Stimulated activated CD4-positive, alpha-beta T cell treated with anti-CD3 and anti-CD28 coated beads, Interleukin-2, amount 100 ng/mL, for 48 hours (primary cell): ENCODE measurements around the gene NKAIN1.
A peak's percentile ranks its signal among the peaks of the same experiment; 100 is the strongest.
"Not testable (repeated sequence)": the region's sequence is repeated elsewhere in the genome, so short reads cannot be mapped to it uniquely, and the experiment has no call there.

ENCODE experiments used
- DNase-seq, 2 donors: peaks; one replicate each; pipeline ENCODE4 v3.0.0-alpha.2; 2020

The NKAIN1 gene

DNA sequence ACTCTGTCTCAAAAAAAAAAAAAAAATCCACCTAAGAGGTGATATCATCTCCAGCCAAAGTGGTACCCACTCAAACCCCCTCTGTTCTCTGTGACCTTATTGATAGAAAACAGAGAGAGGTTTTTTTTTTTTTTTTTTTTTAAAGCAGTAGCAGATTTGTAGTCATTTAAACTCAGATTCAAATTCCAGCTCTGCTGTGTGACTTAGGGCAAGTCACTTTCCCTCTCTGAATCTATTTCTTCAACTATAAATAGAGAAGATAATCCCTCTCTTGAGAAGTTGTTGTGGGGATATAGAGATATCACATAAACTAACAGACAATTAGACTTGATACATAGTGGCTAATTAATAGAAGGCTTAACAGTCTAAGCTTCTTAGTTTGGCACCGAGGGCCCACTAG is 48.4 kb downstream of the NKAIN1 start:
- no peak for DNase-seq

- no peak for DNase-seq
Observed at GRCh38 chr1:31189696-31190674, 49.7 kb downstream of the NKAIN1 start.

DNA sequence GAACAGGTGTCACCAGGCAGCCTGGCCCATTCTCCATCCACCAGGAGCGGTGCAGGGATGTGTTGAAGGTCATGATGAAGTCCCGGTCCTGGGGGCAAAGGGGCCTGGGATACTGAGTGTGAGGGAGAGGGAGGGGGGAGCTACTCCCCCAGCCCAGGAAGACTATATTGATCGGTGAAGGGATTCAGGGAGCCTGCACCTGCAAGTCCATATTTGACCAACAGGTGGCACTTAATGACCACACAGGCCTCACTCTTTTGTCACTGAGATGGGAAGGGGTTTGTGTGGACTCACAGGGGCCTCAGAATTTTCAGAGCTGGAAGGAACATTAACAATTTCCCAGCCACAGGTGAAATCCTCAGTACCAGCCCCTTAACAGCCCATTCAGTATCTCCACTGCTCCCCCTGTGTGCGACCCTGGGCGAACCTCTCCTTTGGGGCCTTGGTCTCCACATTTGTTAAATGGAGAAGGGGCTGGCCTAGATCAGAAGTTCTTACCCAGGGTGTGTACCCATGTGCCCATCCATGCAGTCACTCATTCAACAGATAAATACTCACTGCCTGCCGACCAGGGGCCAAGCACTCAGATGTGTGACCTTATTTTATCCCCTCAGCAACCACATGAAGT is 55.6 kb downstream of the NKAIN1 start:
- DNase-seq = peak; percentile 40

- no peak for DNase-seq
Observed at GRCh38 chr1:31183126-31183525, 56.6 kb downstream of the NKAIN1 start.

DNA sequence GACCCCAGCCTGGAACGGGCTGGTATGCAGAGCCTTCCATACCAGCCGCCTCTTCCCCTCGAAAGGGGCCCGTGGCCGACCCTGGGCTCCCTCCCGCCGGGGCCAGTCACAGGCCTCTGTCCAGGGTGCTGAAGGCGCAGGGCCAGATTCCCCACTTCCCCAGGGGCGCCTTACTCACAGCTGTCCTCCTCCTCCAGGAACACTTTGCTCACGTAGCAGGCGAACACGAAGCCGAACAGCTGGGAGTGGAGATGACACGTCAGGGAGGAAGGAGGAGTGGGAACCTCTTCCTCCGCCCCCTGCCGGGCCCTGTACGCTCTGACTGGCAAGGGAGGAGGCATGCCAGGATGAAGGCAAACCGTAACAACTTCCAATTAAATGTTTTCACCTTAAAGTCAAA is 57.3 kb downstream of the NKAIN1 start:
- DNase-seq = peak; percentile 43 to 54

- peak; percentile 60 to 65 for DNase-seq
Observed at GRCh38 chr1:31181515-31182343, 58.0 kb downstream of the NKAIN1 start.

DNA sequence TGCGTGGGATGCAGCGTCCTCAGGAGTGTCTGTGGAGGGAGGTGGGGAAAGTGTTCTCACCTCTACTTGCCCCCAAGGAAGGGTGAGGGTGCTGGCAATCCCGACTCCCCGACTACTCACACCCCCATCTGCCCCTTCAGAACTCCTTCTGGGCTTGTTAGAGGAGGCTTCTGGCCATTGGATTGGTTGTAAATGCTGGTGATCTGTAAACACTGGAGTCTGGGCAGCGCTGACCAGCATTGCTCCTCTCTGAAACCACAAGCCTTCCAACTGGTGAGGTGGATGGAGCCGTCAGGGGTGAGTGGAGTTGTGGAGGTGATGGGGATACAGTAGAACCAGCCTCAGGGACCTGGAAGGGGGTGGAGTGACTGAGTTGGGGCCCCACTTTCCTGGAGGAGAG is 59.3 kb downstream of the NKAIN1 start:
- no peak for DNase-seq

- not testable (repeated sequence) for DNase-seq
Observed at GRCh38 chr1:31176291-31176690, 63.4 kb downstream of the NKAIN1 start.

DNA sequence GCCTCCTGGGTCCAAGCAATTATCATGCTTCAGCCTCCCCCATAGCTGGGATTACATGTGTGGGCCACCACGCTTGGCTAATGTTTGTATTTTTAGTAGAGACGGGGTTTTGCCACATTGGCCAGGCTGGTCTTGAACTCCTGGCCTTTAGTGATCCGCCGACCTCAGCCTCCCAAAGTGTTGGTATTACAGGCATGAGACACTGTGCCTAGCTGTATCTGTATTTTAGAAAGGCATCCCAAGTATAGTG is 69.3 kb downstream of the NKAIN1 start:
- DNase-seq = no peak

- no peak for DNase-seq
Observed at GRCh38 chr1:31166462-31166861, 73.2 kb downstream of the NKAIN1 start.

GRCh38 chr1:31164291-31164690 is 75.4 kb downstream of the NKAIN1 start:
- no peak for DNase-seq

DNA sequence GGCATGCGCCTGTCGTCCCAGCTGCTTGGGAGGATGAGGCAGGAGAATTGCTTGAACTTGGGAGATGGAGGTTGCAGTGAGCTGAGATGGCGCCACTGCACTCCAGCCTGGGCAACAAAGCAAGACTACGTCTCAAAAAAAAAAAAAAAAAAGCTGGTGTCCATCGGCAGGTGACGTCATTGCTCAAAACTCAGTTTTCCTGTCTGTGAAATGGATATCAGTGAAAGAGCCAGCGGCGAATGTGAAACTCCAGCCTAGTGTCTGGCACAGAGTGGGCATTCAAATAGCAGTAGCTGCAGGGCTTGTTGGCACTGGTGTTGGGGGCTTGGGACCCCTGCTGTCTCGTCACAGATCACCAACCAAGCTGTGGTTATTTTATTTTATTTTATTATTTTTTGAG is 75.8 kb downstream of the NKAIN1 start:
- no peak for DNase-seq

DNA sequence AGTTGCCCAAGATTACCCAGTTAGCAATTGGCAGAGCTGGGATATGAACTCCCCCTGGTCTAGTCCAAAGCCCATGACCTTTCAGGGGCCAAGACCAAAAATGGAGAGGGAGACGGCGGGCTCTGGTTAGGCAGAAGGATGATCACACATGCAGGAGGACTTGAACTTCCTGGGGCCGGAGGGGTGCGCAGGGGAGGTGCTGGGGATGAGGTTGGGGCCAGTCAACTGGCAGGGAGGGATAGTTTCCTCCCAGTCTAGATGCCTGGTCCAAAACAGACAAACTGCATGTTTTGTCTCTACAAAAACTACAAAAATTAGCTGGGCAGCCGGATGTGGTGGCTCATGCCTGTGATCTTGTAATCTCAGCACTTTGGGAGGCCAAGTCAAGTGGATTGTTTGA is 78.1 kb downstream of the NKAIN1 start:
- DNase-seq = no peak

DNA sequence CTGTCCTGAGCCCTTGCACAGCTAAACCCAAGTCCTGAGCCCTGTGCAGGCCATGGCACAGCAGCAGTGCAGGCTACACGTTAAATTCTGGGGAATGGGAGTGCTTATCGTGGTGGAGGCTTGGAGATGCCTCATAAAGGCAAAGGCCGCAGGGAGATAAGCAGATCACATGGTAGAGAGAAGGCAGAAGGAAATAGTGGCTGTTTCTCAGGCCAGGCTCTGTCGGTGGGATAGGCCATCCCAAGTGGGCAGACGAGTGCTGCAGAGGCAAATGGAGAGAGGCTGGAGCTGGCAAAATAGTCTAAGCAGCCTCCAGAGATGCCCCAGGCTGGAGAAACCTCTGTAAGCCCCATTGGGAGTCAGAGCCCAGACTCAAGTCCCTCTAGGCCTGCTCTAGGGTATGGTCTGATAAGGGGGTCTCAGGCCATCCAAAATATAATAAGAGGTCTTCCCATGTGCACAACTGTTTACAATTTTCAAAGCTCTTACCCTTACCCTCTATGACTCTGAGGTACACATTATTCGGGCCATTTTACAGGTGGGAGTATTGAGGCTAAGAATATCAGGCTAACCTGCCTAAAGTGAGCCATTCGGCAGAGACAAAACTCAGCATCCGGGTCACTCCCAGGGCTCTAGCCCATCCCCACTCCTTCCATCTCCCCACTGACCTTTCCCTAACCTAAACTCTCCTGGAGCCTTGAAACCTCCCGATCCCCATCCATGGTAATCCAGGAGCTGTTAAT is 79.6 kb downstream of the NKAIN1 start:
- DNase-seq = no peak

DNA sequence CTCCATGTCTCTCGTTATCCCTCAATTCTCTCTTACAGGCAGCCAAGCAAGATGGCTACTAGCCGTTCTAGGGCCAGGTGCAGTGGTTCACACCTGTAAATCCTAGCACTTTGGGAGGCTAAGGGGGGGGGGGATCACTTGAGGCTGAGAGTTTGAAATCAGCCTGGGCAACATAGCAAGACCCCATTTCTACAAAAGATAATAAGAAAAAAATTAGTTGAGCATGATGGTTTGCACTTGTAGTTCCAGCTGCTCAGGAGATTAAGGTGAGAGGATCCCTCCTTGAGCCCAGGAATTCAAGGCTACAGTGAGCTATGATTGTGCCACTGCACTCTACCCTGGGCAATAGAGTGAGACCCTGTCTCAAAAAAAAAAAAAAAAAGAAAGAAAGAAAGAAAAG is 80.4 kb downstream of the NKAIN1 start:
- no peak for DNase-seq

- peak; percentile 49 to 57 for DNase-seq
Observed at GRCh38 chr1:31155216-31155806, 84.4 kb downstream of the NKAIN1 start.

- DNase-seq = peak; percentile 64 to 72
Observed at GRCh38 chr1:31154632-31155215, 85.0 kb downstream of the NKAIN1 start.

DNA sequence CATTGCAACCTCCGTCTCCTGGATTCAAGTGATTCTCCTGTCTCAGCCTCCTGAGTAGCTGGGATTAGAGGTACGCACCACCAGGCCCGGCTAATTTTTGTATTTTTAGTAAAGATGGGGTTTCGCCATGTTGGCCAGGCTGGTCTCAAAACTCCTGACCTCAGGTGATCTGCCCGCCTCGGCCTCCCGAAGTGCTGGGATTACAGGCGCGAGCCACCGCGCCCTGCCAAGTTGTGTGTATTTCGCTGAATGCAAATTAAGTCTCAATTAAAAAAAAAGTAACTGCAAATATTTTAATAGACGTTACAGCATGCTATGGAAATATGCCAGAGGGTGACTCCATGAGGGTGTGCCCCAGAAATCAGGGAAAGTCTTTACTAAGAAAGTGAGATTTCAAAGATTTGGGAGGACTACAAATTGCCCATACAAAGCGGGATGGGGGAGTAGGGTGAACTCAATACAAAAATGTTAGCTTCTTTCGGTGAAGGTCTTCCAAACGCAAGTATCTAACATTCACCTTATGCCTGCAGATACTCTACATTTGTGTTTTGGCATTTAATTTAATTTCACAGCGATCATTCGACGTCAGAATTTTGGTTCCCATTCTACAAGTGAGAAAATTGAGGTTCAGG is 85.6 kb downstream of the NKAIN1 start:
- no peak for DNase-seq

DNA sequence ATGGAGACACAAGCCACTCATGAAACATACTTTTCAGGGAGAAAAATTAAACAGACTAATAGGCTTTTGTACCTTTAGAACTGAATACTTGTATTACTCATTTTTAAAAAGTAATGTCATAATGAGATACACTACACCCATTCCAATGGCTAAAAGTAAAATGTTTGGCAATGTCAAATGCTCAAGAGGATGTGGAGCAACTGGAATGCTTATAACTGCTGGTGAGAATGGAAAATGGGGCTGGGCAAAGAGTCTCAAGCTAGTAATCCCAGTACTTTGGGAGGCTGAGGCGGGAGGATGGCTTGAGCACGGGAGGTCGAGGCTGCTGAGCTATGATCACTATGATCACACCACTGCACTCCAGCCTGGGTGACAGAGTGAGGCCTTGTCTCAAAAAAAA is 86.3 kb downstream of the NKAIN1 start:
- no peak for DNase-seq

DNA sequence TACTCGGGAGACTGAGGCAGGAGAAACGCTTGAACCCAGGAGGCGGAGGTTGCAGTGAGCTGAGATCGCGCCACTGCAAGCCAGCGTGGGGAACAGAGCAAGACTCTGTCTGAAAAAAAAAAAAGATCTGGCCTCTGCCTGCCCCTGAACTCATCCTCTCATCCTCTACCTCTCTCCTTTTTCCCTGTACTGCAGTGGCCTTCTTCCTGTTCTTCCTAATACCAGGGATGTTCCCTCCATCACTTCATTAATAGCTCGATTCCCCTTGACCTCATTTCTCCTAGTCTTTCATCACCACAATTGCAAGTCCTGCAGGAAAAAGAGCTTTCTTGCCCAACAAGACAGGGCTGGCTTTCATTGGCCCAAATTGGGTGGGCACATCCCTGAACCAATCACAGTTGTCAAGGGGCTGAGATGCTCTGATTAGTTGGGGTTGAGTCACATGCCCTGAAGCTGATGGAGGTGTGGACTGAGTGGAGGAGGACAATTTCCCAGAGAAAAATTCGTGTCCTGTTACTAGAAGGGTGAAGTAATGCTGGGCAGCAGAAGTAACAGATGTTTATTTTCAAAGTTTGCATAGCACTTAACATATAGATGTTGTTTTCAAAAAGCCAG is 87.4 kb downstream of the NKAIN1 start:
- DNase-seq = no peak

DNA sequence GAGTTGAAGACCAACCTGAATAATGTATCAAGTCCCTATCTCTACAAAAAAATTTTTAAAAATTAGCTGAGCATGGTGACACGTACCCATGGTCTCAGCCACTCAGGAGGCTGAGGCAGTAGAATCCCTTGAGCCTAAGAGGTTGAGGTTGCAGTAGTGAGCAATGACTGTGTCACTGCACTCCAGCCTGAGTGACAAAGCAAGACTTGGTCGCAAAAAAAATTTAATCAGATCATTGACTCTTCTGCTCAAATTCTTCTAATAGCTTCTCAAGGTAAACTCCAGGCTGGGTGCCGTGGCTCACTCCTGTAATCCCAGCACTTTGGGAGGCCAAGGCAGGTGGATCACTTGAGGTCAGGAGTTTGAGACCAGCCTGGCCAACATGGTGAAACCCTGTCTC is 88.3 kb downstream of the NKAIN1 start:
- no peak for DNase-seq
